T-helper 2 cell (primary cell): Measurements from ENCODE around the gene POC5.

Source experiments
- DNase-seq, 5 experiments: peaks; one replicate each; pipeline versions ENCODE4 v3.0.0 to v3.0.0-alpha.2; 2012 to 2022

POC5 gene

DNA sequence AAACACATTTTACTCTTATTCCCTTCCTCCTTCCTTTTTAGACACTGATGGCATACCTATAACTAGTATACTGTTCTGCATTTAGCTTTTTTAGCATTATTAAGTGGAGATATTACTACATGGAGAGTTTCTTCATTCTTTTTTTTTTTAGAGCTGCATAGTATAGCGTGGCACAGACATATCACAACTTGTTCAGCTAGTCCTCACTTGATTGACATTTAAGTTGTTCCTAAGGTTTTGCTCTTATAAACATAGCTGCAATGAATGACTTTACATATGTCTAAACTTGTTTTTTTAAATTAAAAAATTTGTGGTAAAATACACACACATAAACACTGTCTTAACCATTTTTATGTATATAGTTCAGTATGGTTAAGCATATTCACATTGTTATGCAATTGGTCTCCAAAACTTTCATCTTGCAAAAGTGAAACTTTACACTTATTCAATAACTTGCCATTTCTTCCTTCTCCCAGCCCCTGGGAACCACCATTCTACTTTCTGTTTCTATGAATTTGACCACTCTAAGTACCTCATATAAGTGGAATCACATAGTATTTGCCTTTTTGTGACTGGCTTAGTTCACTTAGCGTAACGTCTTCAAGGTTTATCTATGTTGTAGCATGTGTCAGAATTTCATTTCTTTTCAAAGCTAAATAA, 57.3 kb downstream of the POC5 start:
- no peak for DNase-seq

DNA sequence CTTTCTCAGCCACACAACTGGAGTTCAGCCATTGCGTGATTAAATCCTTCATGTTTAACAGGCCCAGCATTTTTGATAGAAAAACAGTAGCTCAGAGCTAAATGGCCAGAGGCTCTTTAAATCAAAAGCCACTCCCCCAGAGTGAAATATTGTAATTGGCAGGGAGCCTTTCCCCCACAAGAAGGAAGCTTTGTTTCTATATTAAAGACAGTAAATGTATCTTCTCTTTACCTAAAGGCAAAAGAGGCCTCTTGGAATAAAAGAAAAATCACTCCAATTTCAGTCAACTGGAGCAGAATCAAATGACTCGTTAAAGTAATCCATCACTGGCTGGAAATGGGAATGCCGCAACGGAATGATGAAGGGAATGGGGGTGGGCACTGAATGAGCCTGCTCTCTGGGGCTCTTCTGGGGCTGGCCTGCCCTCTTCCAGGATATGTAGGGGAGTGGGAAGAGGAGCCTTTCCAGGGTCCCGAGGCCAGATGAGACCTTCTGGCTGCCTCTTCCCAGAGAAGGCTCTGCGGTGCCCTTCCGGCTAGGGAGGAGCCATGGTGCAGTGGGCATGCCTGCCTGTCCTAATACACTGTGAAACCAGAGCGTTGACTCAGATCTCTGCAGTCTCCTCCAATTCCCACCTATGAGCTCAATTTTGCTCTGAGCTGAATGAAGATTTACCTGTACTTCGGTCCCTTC, 60.8 kb downstream of the POC5 start:
- no peak for DNase-seq

DNA sequence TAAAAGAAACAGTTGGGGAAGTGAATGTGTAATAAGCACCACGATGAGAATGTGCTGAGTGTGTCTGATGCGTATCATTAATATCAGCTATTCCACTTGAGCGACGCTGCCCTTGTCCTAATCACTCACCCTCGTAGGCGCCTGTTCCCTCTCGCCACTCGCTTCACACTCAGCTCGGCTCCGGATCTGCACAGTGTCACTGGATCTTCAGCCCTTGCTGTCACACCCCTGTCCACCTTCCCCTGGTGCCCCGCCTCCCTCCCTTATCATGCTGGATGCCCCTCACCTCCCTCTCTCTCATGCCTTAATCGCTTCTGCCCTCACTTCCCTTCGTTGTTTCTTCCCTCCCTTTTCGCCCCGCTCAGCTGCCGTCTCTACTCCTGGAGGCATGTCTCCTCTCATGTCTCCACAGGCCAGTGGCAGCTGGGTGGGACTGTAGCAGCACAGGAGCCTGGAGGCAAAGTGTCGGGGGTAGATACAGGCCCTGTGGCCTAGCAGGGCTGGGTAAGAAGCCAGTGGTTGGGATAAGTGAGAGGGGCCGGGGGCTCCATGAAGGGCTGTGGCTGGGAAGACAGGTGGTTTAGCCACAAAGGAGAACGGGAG, 62.4 kb downstream of the POC5 start:
- DNase-seq, result no peak

DNA sequence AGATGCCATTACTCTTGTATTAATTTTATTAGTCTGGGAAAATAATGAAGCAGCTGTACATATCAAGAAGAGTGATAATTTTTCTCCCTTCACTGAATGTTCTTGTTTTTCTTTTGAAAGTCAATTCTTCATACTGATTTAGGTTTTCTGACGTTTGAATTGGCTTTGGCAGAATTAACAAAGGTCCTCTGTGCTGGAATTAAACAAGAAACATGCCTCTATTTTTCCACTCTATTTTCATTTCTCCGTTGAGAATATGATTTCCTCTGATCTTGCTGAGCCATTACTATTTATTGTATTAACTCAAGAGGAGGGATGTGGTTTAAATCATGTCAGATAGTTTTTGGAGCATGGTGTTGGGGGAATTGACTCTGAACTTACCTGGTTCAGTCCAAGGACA, 63.7 kb downstream of the POC5 start:
- DNase-seq, result no peak

DNA sequence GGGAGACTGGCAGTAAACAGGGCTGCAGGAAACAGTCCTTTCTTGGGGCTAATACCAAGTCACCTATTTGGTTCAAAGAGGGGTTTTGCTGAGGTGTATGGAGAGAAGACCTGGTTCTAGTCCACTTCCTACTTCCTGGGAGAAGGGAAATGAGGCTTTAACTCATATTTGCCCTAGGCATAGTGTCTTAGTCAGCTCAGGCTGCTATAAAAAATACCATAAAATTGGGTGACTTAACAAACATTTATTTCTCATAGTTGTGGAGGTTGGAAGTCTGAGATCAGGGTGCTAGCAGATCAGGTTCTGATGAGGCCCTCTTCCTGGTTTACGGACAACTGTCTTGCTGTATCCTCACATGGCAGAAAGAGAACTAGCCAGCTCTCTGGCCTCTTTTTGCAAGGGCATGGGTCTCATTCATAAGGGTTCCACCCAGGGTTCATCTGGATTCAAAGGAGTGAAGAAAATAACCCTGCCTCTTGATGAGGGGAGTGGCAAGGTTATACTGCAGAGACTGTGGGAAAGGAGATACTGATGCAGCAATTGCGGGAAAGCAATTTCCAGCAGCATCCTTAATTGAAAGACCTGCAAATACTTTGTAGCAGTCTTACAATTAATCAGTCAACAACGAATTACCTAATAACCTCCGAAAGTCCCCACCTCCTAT, 65.5 kb downstream of the POC5 start:
- DNase-seq, result no peak

DNA sequence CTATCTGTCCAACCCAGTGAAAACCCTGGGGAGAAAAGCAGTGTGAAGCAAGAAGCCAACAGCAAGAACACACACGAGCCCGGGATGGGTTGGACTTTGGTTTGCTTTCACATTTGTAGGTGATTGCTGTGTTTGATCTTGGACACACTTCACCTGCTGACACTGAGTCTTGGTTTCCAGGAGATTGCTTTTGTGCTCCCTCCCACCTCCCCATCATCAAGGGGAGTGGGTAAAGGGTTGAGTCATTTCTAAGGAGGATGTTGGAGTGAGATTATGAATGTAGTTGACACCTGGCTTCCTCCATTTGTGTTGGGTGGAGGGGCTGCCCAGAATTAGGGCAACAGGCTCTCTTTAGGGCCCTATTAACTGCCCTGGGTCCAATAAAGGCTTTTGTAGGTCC, 68.5 kb downstream of the POC5 start:
- DNase-seq, result peak in 1 of 5 experiments; percentile 60

DNA sequence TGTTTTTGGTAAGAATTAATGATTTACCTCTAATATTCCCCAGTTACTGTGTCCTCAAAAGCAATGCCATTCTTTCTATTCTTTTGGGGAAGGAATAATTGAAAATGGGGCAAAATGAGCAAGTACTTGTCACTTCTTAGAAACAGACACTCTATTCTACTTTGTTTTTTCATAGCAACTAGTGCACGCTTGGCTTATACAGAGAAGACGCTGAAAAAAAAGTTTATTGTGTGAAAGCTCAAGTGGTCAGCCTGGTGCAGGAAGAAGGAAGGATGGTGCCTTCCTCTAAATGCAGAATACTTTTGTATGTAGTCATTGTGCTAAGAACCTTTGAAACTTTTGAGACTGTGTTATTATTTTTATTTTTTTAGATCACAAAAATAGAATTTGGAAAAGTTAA, 76.4 kb downstream of the POC5 start:
- DNase-seq, result no peak

DNA sequence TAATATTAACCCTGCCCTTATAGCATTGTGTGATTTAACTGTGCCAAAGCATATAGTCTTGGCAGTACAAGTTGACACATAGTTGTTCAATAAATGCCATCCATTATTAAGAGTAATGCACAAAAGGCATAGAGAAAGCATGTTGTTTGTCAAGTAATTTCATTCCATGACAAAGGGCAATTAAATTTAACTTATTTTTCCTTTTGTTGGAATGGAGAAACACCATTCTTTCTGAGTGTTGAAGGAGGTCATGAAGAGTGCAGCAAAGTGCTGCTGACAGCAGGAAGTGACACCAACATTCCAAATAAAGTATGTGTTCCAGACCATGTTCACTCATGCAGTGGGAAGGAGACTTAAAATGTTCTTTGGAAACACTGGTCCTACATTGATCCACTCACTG, 76.8 kb downstream of the POC5 start:
- no peak for DNase-seq

DNA sequence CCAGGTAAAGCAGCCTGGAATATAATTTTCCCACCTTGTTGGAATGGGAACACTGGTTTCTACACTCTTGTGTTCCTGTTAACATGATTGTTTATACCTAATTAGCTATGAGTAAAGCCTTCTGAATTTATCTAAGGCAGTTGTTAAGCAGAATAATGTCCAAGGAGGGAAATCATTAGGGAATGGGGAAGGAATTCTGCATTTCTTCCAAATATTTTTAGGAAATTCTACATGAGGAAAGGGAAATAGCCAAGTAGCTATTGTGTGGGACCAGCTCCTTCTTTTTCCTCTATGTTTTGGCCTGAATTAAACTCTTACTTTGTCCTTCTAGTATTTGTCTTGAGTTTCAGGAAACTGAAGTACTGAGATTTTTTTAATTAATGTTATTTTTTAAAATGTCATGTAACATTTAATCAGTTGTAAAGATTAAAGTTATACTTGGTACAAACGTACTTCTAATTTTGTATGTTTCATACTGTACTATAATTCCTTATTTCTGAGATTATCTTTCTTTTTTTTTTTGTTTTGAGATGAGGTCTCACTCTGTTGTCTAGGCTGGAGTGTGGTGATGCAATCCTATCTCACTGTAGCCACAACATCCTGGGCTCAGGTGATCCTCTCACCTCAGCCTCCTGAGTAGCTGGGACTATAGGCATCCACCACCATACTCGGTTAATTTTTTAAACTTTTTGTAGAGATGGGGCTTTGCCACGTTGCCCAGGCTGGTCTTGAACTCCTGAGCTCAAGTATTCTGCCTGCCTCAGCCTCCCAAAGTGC, 77.5 kb downstream of the POC5 start:
- peak in 1 of 5 experiments; percentile 37 for DNase-seq

DNA sequence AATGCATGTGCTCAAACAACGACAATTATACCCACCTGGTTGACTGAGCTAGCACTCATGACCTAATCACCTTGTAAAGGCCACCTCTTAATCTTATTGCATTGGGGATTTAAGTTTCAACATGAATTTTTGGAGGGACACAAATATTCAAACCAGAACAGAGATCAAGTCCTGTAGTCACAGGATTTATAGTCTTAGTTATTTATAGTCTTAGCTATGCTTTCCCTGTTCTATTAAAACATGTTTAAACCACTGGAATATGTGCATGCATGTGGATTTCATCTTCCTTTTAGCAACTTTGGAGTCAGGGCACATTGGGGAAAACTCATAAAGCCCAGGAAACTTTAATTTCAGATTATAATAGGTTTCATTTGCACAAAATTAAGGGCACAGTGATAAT, 79.3 kb downstream of the POC5 start:
- DNase-seq, result no peak

DNA sequence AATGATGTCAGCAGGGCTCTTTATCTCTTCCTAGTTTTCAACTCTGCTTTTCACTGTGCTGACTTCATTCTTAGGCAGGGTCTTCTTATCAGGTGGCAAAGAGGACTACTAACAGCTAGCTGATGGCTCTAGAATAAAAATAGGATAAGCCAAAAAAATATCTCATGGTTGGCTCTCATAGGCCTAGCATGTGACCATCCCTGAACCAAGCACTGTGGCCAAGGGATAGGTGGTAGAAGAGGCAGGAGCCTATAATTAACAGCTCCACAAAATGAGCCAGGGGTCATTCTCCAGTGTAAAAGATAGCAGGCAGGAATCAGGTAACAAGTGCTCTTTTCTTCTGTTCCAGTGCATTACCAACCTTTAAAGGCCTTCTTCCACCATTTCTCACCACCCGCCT, 84.9 kb downstream of the POC5 start:
- DNase-seq, result no peak

DNA sequence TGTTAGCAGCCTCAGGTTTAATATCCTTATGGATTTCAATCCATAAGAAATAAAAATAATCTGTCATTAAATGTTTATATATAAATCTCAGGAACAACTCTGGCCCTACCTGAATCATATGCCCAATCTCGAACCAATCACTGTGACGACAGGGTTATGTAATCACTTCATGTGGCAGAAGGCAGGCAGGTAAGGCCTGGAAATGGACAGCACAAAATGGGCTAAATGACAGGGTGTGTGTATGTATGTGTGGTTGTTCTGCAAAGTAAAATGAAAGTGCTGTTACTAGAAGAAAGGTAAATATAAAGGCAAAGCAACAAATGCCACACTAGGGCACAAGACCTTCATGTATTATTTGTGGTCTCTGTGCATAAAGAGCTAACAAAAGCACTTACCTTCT, 86.4 kb downstream of the POC5 start:
- DNase-seq, result no peak

DNA sequence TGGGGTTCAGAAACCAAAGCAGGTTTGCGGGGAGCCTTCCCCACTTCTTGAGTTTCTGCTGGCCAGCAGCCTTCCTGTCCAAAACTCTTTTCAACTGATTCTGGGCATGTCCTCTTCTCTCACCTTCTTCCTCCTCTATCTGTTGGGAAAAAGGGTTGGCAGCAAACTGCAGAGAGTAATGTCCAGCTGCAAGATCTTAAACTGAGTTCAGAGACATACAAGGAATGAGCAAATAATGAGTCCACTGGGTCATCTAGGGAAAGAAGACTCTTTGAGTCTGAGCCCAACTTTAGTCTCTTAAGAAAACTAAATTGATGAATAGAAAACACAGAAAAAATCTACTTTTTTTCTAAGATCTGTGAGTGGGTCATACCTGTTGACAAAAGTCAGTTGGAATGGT, 89.4 kb downstream of the POC5 start:
- DNase-seq, result no peak

DNA sequence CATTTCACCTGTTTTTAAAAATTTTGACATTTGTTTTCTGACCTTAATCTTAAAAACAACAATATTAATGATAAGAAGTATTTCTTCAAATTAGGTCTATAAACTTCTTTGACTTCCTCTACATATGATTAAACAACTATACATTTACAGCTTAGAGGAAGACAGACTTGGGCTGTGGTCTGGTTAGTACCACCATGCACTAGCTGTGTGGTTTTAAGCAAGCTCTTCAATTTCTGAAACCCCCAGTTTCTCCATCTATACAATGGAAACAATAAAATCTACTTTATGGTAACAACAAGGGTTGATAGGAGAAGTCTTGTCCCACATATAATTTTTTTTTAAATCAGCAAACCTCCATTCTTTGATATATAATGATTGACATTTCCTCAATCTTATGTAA, 90.3 kb downstream of the POC5 start:
- DNase-seq, result peak in 1 of 5 experiments; percentile 47
